Measurements from ENCODE around the gene CRKL.

CRKL gene

DNA sequence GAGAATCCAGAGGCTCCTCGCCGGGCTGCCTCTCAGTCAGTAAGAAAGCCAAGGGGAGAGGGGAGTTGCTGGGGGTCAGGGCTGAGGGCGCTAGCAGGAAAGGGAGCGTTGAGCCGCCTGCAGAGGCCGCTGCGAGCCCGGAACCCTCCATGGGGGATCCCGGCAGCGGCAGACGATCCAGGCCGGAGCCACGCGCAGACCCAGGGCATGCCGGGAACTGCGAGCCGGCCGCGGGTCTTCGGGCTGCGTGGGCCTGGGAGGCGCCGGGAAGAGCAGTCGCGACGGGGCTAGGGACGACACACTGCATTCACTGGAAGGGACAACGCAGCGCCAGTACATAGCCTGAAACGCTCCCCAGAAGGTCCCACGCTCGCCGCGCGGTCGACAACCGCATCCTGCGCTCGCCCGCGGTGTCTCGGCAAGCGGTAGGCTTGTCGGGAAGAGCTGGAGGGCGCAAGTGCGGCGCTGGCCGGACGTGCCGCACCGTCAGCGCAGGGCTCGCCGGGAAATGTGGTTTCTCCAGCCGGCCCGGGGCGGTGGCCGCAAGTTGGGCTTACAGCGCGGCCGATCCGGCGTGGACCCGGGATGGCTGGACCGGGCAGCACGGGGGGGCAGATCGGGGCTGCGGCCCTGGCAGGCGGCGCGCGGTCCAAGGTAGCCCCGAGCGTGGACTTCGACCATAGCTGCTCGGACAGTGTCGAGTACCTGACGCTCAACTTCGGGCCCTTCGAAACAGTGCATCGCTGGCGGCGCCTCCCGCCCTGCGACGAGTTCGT is 64.8 kb downstream of the CRKL start, which contains the start of gene LZTR1:
LZTR1 (plus strand) TSS at position 511 of the 776 bp plus-strand sequence; CDS start at position 586, 75 bp downstream.
- DNase-seq (ENCODE audit: low spot score): peak; percentile 94

DNA sequence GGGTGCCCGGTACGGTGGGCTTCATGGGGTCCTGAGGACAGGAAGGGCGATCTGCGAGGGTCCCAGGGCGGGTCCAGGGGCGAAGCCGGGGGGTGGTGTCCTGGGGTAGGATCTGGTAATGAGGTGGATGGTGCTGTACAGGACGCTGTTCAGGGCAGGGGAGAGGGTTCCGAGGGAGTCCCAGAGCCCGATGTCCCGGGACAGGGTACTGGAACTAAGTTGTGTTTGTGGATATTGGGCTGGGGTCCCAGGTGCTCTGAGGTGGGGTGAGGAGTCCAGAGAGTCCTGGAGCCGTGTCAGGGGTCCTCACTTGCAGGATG is 65.3 kb downstream of the CRKL start:
- DNase-seq (ENCODE audit: low spot score): no peak

DNA sequence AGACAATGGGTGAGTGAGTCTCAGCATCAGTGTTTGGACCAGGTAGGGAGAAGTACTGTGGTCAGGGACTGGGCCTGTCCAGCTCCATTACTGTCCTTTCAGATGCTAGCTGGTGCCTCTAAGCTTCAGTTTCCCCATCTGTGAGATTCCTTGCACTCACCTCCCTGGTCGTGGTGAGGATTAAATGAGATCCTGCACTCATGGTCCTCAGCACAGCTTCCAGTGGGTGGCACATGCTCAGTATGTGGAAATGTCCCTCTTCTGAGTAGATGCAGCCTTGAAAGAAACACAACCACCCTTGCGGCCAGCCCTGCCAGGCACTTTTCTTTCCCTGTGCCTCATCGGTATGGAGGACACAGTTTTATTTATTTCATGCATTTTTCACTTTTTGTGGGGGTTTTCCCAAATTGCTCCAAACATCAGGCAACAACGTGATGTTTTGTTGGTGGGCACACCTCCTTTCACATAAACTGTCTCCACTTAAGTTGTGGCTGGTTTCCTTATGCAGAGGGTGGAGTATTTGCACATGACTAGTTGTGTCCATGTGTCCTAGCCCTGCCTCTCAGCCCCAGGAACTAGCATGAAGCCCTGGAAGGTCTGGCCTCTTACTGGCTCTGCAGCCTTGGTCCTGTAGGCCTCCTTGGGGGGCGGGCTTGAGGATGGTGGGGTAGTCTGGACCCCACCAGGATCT is 66.0 kb downstream of the CRKL start:
- no peak for DNase-seq (ENCODE audit: low spot score)

DNA sequence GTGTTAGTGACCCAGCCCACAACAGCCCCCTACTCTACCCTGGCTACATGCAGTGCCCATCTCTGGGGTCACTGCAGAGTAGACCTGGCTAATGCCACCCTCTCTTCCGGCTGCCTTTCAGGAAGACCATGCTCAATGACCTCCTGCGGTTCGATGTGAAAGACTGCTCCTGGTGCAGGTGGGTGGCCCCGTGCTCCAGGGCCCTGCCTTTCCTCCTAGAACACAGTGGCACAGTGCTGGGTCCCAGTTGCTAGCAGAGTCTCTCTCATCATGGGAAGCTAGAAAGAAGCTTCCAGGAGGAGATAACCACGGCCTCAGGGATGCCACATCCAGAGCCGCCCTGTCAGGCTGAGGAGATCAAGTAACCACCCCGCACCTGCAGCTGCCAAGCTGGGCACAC is 68.5 kb downstream of the CRKL start:
- DNase-seq (ENCODE audit: low spot score): no peak

DNA sequence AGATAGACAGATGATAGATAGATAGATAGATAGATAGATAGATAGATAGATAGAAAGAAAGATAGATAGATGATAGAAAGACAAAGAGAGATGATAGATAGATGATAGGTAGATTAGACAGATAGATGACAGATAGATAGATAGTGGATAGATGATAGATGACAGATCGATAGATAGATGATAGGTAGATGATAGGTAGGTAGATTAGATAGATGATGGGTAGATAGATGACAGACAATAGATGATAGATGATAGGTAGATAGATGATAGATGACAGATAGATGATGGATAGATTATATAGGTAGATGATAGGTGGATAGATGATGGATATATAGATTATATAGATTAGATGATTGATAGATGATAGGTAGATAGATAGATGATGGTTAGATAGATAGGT is 69.2 kb downstream of the CRKL start:
- DNase-seq (ENCODE audit: low spot score): no peak

DNA sequence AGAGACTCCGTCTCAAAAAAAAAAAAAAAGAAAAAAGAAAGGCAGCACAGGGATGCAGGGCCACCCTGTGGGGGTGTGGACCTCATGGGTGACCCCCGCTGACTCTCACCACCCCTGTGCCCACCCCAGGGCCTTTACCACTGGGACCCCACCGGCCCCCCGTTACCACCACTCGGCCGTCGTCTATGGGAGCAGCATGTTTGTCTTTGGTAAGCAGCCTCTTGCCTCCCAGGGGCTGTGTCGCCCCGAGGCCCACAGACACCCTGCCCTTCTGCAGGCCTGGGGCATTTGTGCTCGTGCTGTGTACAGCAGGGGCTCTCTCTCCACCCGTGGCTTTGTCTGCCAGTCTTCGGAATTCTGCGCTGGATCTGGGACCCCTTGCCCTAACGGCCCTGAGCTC is 70.2 kb downstream of the CRKL start:
- no peak for DNase-seq (ENCODE audit: low spot score)

DNA sequence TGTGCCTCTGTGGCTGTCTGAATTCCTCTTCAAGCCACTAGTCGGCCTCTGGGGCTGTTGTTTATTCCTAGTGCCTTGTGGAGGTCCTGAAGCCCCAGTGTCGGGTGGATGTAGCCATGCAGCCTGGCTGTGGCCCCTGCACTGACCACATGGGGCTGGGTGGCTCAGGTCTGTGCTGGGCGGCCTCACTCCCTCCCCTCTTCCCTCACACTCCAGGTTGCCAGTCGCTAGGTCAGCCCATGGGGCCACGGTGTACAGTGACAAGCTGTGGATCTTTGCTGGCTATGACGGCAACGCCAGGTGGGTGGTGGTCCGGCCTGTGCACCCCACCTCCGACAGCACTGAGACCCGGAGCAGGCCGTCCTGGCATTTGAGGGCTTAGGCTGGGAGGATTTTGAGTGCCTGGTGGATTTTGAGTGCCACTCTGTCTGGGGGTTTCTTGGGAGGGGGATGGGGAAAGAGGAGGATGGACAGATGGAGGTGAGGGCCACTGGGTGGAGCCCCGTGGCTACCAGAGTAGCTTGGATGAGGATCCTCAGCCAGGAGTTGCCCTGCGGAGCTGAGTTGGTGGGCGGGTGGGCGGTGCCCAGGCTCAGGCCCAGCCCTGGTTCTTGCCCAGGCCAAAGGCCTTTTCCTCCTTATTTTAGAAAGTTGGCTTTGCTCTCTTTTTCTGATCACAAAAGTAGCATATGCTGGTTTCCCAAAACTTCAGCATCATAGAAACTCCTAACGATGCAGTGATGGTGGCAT is 71.5 kb downstream of the CRKL start:
- no peak for DNase-seq (ENCODE audit: low spot score)

DNA sequence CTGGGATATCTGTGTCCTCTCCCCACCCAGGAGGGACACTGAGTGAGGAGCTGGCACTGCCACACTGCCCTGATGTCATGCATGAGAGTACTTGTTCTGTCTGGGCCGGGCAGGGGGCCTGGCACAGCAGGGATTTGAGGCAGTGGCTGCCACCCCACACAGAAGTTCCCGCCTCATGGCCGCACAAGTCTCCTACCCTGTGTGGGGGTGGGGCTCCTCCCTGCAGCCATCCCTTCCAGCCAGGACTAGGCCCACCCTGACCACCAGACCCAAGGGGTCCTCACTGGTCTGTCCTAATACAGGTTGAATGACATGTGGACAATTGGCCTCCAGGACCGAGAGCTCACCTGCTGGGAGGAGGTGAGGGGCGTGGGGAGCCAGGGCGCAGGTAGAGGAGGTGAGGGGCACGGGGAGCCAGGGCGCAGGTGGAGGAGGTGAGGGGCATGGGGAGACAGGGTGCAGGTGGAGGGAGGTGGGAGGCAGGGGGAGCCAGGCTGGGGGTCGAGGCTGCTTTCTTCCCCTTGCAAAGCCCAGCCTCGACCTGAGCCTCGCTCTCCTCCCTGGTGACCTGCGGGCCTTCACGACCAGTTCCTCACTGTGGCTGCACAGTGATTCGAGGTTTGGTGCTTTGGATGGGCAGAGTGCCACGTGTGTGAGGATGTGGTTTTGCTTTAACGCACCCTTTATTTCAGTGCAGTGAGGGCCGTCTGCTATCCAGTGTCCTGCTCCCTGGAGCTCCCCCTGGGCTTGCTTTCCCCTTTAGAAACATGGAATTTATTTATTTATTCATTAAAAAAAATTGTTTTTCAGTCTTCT is 72.3 kb downstream of the CRKL start:
- no peak for DNase-seq (ENCODE audit: low spot score)

DNA sequence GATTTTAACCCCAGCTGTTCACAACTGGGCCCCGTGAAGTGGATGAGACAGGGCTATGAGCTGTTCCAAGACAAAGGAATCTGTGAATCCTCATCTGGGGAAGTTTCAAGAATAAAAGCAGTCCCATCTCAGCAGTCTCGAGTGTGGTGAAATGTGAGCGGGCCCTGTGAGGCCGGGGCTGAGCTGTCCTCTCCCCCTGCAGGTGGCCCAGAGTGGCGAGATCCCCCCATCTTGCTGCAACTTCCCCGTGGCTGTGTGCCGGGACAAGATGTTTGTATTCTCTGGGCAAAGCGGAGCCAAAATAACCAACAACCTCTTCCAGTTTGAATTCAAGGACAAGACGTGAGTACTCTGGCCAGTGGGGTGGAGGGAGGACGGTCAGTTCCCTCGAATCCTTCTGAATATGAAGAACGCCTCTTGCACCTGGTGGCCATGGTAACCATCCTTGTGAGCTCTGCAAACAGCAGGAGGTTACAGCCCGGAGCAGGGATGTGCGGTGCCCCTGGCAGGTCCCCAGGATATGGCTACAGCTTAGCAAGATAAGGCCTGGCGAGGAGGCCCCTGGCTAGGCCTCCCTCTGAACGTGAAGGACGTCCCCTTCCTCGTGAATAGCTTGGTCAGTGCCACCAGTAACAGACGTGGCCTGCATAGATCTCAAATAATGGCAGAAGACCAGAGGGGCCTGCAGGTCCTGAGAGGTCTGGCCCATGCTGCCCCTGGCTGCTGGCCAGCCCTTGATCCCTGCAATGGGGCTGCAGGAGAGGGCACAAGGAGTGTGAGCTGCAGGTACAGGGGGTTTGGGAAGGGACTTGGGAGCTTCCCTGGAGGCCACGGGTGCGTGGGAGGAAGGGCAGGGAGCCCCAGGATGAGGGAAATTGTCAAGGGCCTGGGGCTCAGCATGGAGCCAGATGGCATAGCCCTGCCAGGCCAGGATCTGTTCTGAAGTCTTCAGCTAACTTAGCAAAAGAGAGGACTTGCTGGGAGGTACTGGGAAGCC is 73.3 kb downstream of the CRKL start:
- DNase-seq (ENCODE audit: low spot score): no peak

DNA sequence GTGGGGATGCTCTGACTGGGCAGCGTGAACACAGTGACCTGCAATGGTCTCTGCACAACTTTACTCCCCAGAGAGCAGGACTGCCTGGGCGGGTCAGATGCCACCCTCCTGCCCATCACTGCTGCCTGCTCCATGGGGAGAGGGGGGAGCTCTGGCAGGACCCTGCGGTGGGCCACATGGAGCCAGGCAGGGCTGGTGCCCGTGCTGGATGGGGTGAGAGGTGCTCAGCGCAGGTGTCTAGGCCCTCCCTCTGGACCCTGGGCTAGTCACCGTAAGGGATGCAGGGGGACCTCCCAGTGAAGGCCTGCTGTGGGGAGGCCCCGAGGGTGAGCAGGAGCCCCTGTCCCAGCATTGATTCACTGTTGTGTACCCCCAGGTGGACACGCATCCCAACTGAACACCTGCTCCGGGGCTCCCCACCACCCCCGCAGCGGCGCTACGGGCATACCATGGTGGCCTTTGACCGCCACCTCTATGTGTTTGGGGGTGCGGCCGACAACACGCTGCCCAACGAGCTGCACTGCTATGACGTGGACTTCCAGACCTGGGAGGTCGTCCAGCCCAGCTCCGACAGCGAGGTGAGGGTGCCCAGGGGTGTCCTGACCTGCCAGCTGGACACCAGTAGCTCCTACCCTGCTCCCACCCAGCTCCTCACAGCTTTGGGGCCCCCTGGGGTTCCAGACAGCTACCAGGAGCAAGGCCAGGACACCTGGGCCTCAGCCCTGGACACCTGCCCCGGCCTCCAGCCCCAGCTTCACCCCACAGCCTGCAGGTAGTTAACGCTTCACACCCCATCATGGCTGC is 74.2 kb downstream of the CRKL start:
- DNase-seq (ENCODE audit: low spot score): no peak

DNA sequence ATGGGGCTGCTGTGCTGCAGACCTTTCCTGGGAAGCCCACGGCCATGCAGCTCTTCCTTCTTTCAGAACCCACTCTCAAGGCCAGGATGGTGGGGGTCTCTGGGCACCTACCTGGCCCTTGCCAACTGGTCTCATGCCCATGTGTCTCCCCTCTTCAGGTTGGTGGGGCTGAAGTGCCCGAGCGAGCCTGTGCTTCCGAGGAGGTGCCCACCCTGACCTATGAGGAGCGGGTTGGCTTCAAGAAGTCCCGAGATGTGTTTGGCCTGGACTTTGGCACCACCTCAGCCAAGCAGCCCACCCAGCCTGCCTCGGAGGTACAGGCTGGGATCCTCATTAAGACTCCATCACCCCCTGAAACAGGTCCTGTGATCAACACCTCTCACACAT is 74.8 kb downstream of the CRKL start:
- DNase-seq (ENCODE audit: low spot score): no peak

DNA sequence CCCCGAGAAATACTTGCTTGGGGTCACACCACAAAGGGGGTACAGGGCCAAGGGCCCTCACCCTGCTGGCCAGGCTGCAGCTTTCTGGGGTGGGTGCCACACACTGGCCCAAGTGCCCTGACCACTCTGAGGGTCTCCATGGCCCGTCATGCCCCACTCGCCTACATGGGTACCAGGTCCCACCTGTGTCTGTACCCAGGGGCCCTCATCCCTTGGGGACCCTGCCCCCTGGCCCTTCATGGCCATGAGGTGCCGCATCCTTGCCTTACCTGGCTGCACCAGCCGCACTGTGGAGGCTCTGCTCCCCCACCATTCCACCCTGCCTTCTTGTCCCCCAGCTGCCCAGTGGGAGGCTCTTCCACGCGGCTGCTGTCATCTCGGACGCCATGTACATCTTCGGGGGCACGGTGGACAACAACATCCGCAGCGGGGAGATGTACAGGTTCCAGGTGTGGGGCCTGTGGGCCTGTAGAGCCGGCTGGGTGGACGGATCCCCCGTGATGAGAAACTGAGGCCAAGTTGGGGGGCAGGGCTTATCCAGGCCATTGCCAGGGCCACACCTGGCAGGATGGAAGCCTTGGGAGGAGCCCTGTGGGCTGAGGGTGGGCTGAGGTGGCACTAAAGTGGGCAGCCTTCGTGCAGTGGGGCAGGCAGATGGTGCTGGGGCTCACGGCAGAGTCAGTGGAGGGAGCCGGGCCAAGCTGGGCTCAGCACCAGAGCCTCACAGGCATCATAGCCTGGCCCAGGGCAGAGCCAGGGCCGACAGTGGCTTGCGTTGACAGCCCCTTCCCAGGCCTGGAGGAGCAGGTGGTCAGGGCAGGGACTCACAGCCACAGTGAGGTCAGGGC is 75.5 kb downstream of the CRKL start:
- no peak for DNase-seq (ENCODE audit: low spot score)

DNA sequence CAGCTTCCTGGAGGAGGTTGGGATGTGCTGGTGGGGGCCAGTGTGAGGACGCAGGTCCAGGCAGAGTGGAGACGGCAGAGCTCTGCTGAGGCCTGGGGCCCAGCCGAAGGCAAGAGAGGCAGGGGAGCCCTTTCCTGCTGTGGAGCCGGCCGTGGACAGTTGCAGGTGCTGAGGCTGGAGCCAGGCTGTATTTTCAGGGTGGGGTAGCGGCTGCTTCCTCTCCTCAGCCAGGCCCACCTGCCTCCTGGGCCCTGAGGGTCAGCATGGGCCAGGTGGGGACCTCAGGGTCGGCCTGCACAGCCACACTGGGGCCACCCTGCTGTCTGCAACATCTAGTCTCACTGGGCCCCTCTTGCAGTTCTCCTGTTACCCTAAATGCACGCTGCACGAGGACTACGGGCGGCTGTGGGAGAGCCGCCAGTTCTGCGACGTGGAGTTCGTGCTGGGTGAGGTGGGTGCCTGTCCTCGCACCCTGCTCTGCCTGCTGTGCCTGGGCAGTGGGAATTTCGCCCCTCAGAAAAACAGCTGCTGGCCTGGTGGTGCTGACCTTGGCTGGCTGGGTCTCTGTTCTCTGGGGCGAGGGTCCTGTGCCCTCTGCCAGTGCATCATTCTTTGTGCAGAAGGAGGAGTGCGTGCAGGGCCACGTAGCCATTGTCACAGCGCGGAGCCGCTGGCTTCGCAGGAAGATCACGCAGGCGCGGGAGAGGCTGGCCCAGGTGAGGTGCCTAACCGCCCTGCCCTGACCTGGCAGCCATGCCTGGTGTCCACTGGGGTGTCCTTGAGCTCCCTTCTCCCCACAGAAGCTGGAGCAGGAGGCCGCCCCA is 76.3 kb downstream of the CRKL start:
- DNase-seq (ENCODE audit: low spot score): no peak

DNA sequence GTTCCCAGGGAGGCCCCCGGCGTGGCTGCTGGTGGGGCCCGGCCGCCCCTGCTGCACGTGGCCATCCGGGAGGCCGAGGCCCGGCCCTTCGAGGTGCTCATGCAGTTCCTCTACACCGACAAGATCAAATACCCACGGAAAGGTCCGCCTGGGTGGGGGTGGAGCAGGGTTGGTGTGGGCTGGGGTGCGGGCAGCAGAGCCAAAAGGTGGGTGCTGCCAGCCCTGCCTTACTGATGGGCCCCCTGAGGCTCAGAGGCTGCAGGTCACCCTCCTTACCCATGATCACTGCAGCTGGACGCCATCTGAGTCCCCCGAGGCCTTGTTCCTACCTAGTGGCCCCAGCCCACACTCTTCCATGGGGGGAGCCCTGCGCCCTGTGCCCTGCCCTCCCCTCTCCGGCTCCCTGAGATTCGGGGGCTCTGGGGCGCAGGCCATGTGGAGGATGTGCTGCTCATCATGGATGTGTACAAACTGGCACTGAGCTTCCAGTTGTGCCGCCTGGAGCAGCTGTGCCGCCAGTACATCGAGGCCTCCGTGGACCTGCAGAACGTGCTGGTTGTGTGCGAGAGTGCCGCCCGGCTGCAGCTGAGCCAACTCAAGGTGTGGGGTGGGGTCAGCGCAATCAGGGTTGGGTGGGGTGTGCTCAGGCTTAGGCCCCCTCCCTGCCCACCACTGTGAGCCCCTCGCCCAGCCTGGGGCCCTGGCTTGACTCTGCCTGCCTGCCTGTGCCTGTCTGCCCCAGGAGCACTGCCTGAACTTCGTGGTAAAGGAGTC is 77.1 kb downstream of the CRKL start:
- no peak for DNase-seq (ENCODE audit: low spot score)

DNA sequence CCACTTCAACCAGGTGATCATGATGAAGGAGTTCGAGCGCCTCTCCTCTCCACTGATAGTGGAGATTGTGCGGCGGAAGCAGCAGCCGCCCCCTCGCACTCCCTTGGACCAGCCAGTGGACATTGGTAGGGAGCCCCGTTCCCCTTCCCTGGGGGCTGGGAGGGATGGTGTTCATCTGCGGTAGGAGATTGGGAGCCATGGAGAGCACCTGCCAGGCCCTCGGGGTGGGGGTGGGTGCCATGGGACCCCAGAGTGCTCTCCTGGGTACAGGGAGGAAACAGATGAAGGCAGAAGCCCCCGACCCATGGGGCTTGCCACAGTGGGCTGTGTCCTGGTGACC is 77.7 kb downstream of the CRKL start:
- no peak for DNase-seq (ENCODE audit: low spot score)

DNA sequence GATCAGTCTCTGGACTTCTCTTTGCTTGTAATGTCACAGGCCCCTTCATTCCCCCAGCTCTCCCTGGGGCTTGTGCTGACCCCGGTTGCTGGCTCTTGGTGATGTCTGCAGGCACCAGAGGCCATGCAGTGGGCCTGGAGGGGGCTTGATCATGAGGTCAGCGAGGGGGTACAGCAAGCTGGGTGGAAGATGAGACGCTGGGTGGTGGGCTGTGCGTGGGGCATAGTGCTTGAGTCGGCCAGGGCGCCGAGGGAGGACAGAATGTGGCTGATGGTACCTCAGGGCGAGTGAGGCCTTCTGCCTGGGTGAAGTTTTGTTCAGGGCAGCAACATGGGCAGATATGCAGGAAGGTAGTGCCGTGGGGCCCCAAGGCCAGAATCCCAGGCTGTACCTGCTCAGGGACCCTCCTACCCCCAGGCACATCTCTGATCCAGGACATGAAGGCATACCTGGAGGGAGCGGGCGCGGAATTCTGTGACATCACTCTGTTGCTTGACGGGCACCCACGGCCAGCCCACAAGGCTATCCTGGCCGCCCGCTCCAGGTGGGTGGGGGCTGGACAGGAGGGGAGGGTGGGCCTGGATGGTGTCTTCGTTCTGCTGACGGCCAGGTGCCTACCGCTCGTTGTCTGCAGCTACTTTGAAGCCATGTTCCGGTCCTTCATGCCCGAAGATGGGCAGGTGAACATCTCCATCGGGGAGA is 78.3 kb downstream of the CRKL start:
- no peak for DNase-seq (ENCODE audit: low spot score)

DNA sequence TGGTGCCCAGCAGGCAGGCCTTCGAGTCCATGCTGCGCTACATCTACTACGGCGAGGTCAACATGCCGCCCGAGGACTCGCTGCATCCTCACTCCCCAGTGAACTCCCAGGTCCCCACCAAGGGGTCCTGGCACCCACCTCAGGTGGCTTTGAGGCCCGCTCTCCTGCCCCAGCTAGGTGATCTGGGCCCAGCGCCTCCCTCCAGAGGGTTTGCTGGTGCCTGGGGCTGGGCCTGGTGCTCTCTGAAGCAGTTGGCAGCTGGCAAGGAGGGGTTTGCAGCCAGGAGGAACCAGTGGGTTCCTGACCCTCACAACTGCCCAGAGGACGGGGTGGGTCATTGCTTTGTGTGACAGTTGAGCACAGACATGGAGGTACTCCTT is 78.8 kb downstream of the CRKL start:
- no peak for DNase-seq (ENCODE audit: low spot score)
